HG03565 (cell line): ENCODE results near the gene GPR12.

Experiments used
- ATAC-seq: cut with Tn5 transposase; IDR thresholded peaks from one replicate; pipeline ENCODE4 v1.9.1; 2021; ENCODE audit warnings: mild to moderate bottlenecking, moderate library complexity; ENCODE audit not compliant: unreplicated experiment

The GPR12 gene

DNA sequence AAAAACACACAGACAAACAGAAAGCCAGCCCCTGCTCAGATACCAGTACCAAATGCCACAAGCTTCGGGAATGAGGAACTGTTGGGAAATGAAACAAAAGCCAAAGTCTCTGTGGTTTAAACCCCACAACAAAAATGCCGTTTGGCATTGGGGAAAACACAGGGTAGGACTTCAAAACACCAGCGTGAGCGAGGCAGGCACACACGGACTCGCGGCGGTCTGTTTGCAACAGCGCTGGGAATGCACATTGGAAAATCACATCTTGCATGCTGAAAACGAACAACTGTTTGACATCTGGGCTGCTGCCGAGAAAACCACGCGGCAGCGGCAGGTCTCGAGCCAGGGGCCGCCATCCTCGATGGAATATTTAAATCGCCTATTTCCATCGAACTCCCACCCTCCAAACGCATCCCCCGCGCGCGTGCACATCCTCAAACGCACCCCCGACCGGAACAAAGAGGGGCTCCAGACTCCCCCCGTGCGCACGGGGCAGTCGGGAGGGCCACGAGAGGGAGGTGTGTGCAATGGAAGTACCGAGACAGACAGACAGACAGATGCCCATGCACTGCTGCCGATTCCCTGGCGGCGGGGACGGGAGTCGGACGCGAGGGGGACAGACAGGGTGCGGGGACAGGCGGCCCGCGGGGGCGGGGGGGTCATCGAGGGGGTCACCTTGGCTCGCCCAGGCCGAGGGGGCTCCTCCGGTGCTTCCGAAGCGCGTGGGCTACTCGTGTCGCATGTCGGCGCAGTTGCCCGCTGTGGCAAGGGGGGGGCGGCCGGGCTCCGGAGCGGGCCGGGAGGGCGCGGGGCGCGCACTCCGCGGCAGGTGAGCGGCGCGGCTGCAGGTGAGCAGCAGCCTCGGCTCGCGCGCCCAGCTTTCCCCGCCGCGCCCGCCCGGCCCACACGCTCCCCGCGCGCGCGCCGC lies at the start of gene GPR12:
TSS of gene GPR12 (minus strand) at position 880 of the 925 bp plus-strand sequence. CDS start 959 bp downstream, outside the sequence.
- ATAC-seq: no peak

GRCh38 chr13:26810095-26810494 lies 49.5 kb upstream of the GPR12 start:
- no peak for ATAC-seq

DNA sequence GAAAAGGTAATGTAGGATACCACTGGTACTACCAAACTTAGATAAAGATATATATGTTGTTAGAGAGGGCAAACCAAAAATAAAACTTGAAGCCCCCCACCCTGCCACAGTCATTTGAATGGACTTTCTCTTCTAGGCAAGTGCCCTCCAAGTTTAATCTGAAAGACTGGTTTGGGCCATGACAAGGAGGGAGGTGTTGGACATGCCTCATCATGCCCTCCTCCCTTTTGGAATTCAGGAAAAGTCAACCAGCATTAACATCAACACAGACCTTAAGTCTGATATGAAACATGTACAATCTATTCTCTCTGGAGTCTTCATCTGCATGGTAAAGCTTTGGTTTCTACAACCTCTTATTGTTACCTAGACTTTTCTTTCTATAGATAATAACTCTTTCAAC lies 46.3 kb upstream of the GPR12 start:
- ATAC-seq: no peak

DNA sequence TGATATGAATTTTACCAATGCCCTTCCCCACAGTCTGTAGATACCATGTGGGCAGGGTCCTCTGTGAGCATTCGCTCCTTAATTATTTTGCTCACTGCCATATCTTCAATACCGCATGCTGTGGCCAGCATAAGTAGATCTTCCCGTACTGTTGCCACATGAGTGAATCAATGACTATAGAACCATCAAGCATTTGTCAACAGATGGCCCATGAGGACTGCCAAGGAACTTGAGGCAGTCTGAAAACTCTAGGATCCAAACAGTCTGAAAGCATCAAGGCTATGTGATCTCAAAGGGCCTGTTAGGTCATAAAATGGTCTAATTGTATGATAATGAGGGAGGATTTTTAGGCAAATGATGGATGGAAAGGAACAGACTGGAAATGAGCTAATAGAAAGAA lies 27.4 kb upstream of the GPR12 start:
- ATAC-seq: no peak

GRCh38 chr13:26786651-26787295 lies 26.2 kb upstream of the GPR12 start:
- no peak for ATAC-seq

GRCh38 chr13:26785838-26786630 lies 25.4 kb upstream of the GPR12 start:
- no peak for ATAC-seq

DNA sequence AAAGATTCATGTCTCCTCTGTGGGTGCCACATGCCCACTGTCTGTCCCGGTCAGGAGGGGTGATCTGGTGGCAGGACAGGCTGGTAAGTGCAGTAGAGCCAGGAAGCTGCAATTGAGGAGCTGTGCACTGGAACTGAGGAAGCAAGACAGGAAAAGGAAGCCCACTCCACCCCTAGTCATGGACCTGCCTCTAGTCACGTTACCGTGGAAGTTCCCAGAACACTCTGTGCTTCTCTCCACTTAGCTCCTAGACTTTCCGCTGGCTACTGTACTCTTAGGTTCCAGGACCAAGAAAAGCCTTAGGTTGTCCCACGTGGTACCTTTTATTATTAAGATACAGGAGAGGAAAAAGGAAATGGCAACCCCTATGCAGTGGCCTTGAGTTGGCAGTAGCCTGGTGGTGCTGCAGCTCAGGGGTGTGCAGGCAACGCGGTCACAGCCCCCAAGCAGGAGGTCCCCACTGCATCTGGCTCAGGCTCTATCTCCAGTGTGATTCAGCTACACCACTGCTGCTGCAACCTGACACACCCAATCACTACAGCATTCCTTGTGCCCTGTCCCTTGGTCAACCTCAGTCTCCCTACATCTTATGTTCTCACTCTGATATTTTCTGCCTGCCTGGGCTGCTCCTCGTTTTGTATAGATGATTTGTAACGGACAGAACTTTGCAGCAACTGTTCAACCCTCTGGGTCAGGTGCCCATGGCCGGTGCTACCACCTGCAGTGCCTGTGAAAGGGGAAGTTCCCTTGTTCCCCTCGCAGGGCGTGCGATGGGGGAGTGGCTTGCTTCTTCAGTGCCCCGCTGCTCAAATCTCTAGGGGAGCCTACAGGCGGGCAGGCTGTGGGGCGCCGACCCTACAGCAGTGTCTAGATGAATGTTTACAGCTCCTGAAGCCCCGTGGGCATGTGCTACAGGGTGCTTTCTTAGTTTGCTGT lies 24.4 kb upstream of the GPR12 start:
- no peak for ATAC-seq

GRCh38 chr13:26780411-26780810 lies 19.8 kb upstream of the GPR12 start:
- no peak for ATAC-seq

DNA sequence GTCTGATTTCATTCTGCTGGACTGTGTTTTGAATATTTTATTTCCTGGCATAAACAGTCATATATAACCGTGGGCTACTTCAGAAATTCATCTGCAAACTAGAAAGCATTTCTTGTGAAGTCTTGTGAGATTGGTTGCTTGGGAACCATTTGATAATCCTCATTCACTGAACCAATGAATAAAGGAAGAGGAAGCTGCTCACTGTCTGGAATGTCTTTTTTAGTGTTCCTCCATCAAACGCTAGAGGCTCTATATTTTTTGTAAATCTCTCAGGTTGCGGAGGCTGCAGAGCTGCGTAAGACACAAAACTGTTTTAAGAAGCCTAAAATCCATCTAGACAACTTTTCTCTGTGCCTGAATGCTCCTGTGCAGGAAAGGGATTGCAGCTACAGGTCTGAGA lies 18.7 kb upstream of the GPR12 start:
- ATAC-seq: no peak

GRCh38 chr13:26772531-26772930 lies 11.9 kb upstream of the GPR12 start:
- ATAC-seq: no peak

GRCh38 chr13:26771796-26772195 lies 11.2 kb upstream of the GPR12 start:
- ATAC-seq: no peak

- ATAC-seq: no peak
These were observed 2.3 kb upstream of the GPR12 start for GRCh38 chr13:26762745-26763345.

DNA sequence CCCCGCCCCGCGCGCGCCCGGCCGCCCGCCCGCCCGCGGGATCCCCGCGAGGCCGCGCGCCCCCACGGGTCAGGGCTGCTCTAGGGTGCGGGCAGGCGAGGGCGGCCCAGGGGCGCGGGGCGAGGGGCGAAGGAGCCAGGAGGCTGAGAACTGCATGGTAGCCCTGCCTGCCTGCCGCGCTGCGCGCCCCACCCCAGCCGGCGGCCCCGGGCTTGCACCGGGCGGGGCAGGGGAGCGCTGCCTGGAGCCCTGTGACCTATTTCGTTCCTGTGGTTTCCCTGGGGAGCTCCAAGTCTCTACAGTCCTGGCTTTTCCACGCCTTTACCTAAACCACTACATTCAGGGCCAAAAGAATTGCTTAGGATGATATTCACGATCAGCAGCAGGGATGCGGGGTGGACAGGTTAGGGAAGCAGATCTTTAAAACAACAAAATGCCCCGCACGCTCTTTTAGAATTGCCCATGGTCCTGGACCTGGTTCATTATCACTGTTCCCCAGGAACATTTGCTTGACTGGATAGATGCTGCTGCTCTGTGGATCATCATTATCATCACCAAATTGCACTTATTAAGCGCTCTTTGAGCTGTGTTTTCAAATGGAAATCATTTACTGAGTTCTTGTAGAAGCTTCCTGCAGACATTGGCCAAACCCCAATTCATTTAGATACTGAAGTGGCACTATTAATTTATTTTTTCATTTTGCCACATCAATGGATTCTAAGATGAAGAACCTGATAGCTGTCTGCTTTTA lies 421 bp upstream of the GPR12 start:
- ATAC-seq: no peak

DNA sequence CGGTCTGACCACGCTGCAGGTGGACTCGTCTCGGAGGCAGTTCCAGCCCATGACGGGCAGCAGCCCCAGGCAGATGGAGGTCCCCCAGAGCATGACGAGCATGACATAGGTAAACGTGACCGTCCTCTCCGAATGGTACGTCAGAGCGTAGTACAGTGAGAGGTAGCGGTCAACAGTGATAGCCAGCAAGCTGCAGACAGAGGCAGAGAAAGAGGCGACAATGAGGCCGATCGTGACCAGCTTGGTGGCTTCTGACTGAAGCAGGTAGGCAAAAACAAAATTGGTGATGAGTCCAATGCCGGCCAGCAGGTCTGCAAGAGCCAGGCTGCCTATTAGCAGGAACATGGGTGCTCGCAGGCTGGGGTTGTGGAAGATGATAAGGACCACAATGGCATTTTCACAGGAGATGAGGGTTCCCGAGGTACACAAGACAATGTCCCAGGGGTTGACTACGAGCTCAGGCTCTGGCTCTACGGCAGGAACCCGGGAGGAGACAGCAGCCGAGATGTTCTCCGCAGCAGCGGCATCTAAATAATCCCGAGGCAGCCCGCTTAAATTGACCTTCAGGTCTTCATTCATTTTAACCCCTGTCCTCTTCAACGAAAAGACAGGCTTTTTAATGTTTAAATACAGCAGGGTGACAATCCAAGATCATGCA lies 1.2 kb downstream of the GPR12 start:
- ATAC-seq: no peak

DNA sequence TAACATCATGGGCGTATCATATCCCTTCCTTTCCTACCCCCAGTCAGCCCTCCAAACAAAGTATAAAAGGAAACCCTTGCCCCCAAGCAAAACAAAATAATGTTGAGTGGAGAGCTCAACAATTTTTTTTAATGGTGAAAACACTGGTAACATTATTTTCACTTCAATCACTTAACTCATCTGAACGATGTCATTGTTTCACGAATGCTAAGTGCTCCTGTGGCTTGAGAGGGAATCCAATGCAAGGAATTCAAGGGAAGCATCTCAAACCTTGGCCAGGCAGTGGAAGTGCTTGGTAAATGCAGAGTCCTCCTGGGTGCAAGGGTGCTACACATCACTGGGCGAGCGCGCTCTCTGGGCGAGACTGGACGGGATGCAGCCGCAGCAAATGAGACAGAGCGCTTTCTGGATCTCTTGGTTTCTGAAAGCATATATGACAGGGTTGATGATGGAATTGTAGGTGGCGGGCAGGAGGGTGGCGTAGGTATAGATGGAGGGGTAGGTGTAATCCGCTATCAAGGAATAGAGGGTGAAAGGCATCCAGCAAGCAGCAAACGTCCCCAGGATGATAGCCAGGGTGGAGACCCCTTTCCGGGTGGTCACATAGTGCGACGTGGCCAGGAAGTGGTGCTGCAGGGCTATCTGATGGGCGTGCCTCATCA lies 2.0 kb downstream of the GPR12 start:
- ATAC-seq: no peak

GRCh38 chr13:26756961-26757360 lies 3.6 kb downstream of the GPR12 start:
- no peak for ATAC-seq

- ATAC-seq: no peak
These were observed 7.9 kb downstream of the GPR12 start for GRCh38 chr13:26752671-26753070.

DNA sequence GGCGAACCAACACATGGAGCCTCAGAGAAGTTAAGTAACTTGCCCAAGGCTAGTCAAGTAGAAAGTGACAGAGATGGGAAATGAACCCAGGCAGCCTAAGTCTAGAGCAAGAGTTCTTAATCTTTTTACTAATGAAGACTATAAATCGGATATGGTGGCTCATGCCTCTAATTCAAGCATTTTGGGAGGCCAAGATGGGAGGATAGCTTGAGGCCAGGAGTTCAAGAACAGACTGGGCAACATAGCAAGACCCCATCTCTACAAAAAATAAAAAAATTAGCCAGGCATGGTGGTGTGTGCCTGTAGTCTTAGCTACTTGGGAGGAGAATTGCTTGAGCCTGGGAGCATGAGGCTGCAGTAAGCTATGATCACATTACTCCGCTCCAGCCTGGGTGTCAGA lies 10.7 kb downstream of the GPR12 start:
- ATAC-seq: no peak
